GM12878 (cell line): ENCODE data around the gene DYNLT2. TPM values are rescaled to one million over a fixed set of nuclear protein-coding genes. Genes with fewer than 3 reads are reported as not detected.

ENCODE experiments used
- ATAC-seq: fragments of 200-7000 bp; cut with Tn5 transposase; 3 replicates; pipeline ENCODE4 v1.9.1; 2020; ENCODE audit warnings: mild to moderate bottlenecking, moderate library complexity
- BruUV-seq: library from RNA; stranded (reverse); fragments of 400-500 nt; replicated peaks from 2 replicates; lab custom pipeline; 2021; lab: Mats Ljungman, UMichigan
- CTCF ChIA-PET: fragments of 300-600 bp; sonication (Branson Sonifier 250); formaldehyde crosslinking; extraction: SDS; loops from one replicate; lab custom pipeline; 2021; ENCODE audit warnings: inconsistent platforms; lab: Yijun Ruan, JAX
- POLR2A ChIA-PET: fragments of 350-600 bp; formaldehyde crosslinking; extraction: SDS; loops from one replicate; lab custom pipeline; 2021; ENCODE audit warnings: inconsistent platforms; lab: Charles Lee
- RAD21 ChIA-PET: fragments of 300-600 bp; sonication (Branson Sonifier 250); formaldehyde crosslinking; loops from one replicate; lab custom pipeline; 2023; ENCODE audit warnings: antibody characterized with exemption; ENCODE audit not compliant: unreplicated experiment; lab: Charles Lee
- SMC1A ChIA-PET: fragments of 300-600 bp; sonication (Branson Sonifier 250); formaldehyde crosslinking; loops from one replicate; lab custom pipeline; 2023; ENCODE audit not compliant: unreplicated experiment, uncharacterized antibody; lab: Charles Lee
- DNase-seq: peaks from one replicate; pipeline ENCODE4 v3.0.0-alpha.2; 2011; ENCODE audit warnings: low read depth, low spot score
- FAIRE-seq: peaks from 3 replicates; lab custom pipeline; 2011; peaks lifted over from hg19 to GRCh38; lab: Jason Lieb, UNC
- H2AFZ ChIP-seq: 2 replicates; pipeline ENCODE4 v1.6.0; 2011; ENCODE audit warnings: low read depth, low read length, control low read depth; ENCODE audit not compliant: control insufficient read depth
- H3K27ac ChIP-seq: 2 replicates; pipeline ENCODE4 v1.5.1; 2011; ENCODE audit warnings: control low read depth; ENCODE audit not compliant: control insufficient read depth, insufficient read depth
- H3K27me3 ChIP-seq, 2 experiments: replicated peaks in 1 of 2; 2 replicates each; pipeline versions ENCODE4 v1.6.0 to v1.6.1; 2011; ENCODE audit warnings: low read length in 1 of 2; ENCODE audit not compliant: control insufficient read depth in 2 of 2, insufficient read depth in 2 of 2
- H3K36me3 ChIP-seq, 2 experiments: 2 replicates each; pipeline ENCODE4 v1.5.1; 2011; ENCODE audit warnings: low read length in 1 of 2; ENCODE audit not compliant: control insufficient read depth in 2 of 2, insufficient read depth in 2 of 2
- H3K4me1 ChIP-seq: 2 replicates; pipeline ENCODE4 v1.6.1; 2011; ENCODE audit warnings: mild to moderate bottlenecking, low read length, moderate library complexity, mixed read lengths; ENCODE audit not compliant: control insufficient read depth, insufficient read depth
- H3K4me2 ChIP-seq: 2 replicates; pipeline ENCODE4 v1.6.0; 2011; ENCODE audit warnings: control low read depth; ENCODE audit not compliant: control insufficient read depth, insufficient read depth
- H3K4me3 ChIP-seq: fragments of 200-600 bp; sonication (generic); 2 replicates; pipeline ENCODE4 v1.5.1; 2016
- H3K79me2 ChIP-seq: 2 replicates; pipeline ENCODE4 v1.6.0; 2011; ENCODE audit warnings: low read length; ENCODE audit not compliant: control insufficient read depth, insufficient read depth
- H3K9ac ChIP-seq: 2 replicates; pipeline ENCODE4 v1.8.0; 2011; ENCODE audit warnings: low read length, control low read depth, mixed read lengths; ENCODE audit not compliant: control insufficient read depth, insufficient read depth
- H3K9me3 ChIP-seq: replicated peaks from 3 replicates; pipeline ENCODE4 v1.5.1; 2011; ENCODE audit warnings: mild to moderate bottlenecking, low read length; ENCODE audit not compliant: control insufficient read depth, insufficient read depth
- H4K20me1 ChIP-seq: 2 replicates; pipeline ENCODE4 v1.6.0; 2011; ENCODE audit not compliant: control insufficient read depth, insufficient read depth
- ATF7 ChIP-seq: fragments of 450-650 bp; IDR thresholded peaks from 2 replicates; pipeline ENCODE4 v1.6.1; 2016; ENCODE audit warnings: low read depth, mild to moderate bottlenecking
- BACH1 ChIP-seq: fragments of 450-650 bp; IDR thresholded peaks from 2 replicates; pipeline ENCODE4 v1.6.1; 2017; ENCODE audit warnings: mild to moderate bottlenecking, borderline replicate concordance
- CREM ChIP-seq: IDR thresholded peaks from 2 replicates; pipeline ENCODE4 v1.6.1; 2014; ENCODE audit warnings: antibody characterized with exemption, low read depth
- EGR1 ChIP-seq, 2 experiments: IDR thresholded peaks; 1 replicate in 1 of 2; 2 replicates in 1 of 2; pipeline ENCODE4 v1.6.1; 2011 to 2012; ENCODE audit warnings: low read depth in 2 of 2, low read length in 2 of 2, borderline replicate concordance in 1 of 2, mild to moderate bottlenecking in 1 of 2, moderate library complexity in 1 of 2
- GATAD2B ChIP-seq: fragments of 450-650 bp; conservative IDR thresholded peaks from 2 replicates; pipeline ENCODE4 v1.6.1; 2017; ENCODE audit warnings: low read depth, mild to moderate bottlenecking, moderate library complexity
- HDAC2 ChIP-seq: fragments of 200-600 bp; sonication (generic); IDR thresholded peaks from 2 replicates; pipeline ENCODE4 v1.6.1; 2017
- IKZF1 ChIP-seq: fragments of 450-650 bp; conservative IDR thresholded peaks from 2 replicates; pipeline ENCODE4 v1.6.1; 2017; ENCODE audit warnings: antibody characterized with exemption, mild to moderate bottlenecking
- IKZF2 ChIP-seq, 2 experiments: fragments of 450-650 bp; IDR thresholded peaks; 2 replicates each; pipeline ENCODE4 v1.6.1; 2017; ENCODE audit warnings: mild to moderate bottlenecking in 2 of 2, moderate library complexity in 2 of 2
- LARP7 ChIP-seq: fragments of 450-650 bp; IDR thresholded peaks from 2 replicates; pipeline ENCODE4 v1.6.1; 2017; ENCODE audit warnings: mild to moderate bottlenecking
- MTA3 ChIP-seq: IDR thresholded peaks from 2 replicates; pipeline ENCODE4 v1.6.1; 2012; ENCODE audit warnings: low read length, inconsistent platforms, borderline replicate concordance
- MYC ChIP-seq: IDR thresholded peaks from 2 replicates; pipeline ENCODE4 v1.6.1; 2011; ENCODE audit warnings: mild to moderate bottlenecking, low read length, moderate library complexity, inconsistent platforms; ENCODE audit not compliant: insufficient read depth, insufficient replicate concordance, insufficient read length, severe bottlenecking
- NR2F1 ChIP-seq: fragments of 450-650 bp; conservative IDR thresholded peaks from 2 replicates; pipeline ENCODE4 v1.6.1; 2017; ENCODE audit warnings: mild to moderate bottlenecking
- POLR2A ChIP-seq: IDR thresholded peaks from 2 replicates; pipeline ENCODE4 v1.6.1; 2011; ENCODE audit warnings: low read depth, mild to moderate bottlenecking, low read length
- RBBP5 ChIP-seq: fragments of 200-600 bp; sonication (generic); conservative IDR thresholded peaks from 2 replicates; pipeline ENCODE4 v1.6.1; 2016
- RCOR1 ChIP-seq: conservative IDR thresholded peaks from 2 replicates; pipeline ENCODE4 v1.6.1; 2012; ENCODE audit warnings: low read depth, low read length, improper control_type of control experiment
- TAF1 ChIP-seq: IDR thresholded peaks from 2 replicates; pipeline ENCODE4 v1.6.1; 2011; ENCODE audit warnings: mild to moderate bottlenecking, low read depth, low read length, borderline replicate concordance
- YY1 ChIP-seq: IDR thresholded peaks from 2 replicates; pipeline ENCODE4 v1.6.1; 2011; ENCODE audit warnings: low read depth, mild to moderate bottlenecking, low read length
- ZNF622 ChIP-seq: fragments of 450-650 bp; IDR thresholded peaks from 2 replicates; pipeline ENCODE4 v1.6.1; 2017; ENCODE audit warnings: mild to moderate bottlenecking, inconsistent platforms
- WGBS: methylation state at CpG from one replicate; pipeline ENCODE4 v1.1.6; 2016; ENCODE audit warnings: low lambda C conversion rate; ENCODE audit not compliant: insufficient replicate concordance, insufficient coverage; ENCODE audit errors: missing lambda C conversion rate; 5-methylcytosine and 5-hydroxymethylcytosine counted together
- in situ Hi-C: fragments of 300-500 bp; cut with MboI; formaldehyde crosslinking; loops from 9 replicates; pipeline ENCODE4 v1.14.3; 2018; ENCODE audit warnings: mixed read lengths
- intact Hi-C: fragments of 100-400 bp; cut with micrococcal nuclease; formaldehyde crosslinking; loops from one replicate; pipeline ENCODE4 v1.14.2; 2022; ENCODE audit not compliant: unreplicated experiment
- polyA plus RNA-seq, 11 experiments: library from polyadenylated mRNA; depleted of rRNA in 4 of 11; unstranded in 6 of 11; stranded (reverse) in 5 of 11; fragments of >200 nt; fragmentation: Nextera tagmentation in 4 of 11; fragmentation: Illumina TruSeq in 1 of 11; extraction: Ambion mirVana in 4 of 11; extraction: Trizol in 1 of 11; gene quantifications; 1 replicate in 1 of 11; 2 replicates in 10 of 11; pipeline versions ENCODE4 v1.2.1 to v1.2.3, GENCODE V29; 2011 to 2016; ENCODE audit warnings: inconsistent platforms in 2 of 11, missing spikeins in 2 of 11, low read depth in 1 of 11
- total RNA-seq, 4 experiments: library from RNA; depleted of rRNA in 3 of 4; stranded (reverse); fragments of >200 nt in 3 of 4; fragmentation: Illumina TruSeq in 1 of 4; extraction: Trizol in 1 of 4; gene quantifications; 2 replicates each; pipeline versions ENCODE4 v1.2.1 to v1.2.3, GENCODE V29; 2013 to 2021
- TF ChIP-seq, protein P1 (sequence below): fragments of 450-650 bp; conservative IDR thresholded peaks from 2 replicates; pipeline ENCODE4 v1.6.1; 2017; ENCODE audit warnings: mild to moderate bottlenecking, moderate library complexity
- TF ChIP-seq, protein P2 (sequence below): fragments of 450-650 bp; IDR thresholded peaks from 2 replicates; pipeline ENCODE4 v1.6.1; 2018; ENCODE audit warnings: mild to moderate bottlenecking, low read depth, moderate library complexity; ENCODE audit not compliant: partially characterized antibody

The DYNLT2 gene
- total and polyA plus RNA-seq, 10 of the 15 experiments (the other 5 are each of a cell fraction or from before 2014, with no cell fraction given) = 2.2 to 5.9 (median 5.4) TPM

DNA sequence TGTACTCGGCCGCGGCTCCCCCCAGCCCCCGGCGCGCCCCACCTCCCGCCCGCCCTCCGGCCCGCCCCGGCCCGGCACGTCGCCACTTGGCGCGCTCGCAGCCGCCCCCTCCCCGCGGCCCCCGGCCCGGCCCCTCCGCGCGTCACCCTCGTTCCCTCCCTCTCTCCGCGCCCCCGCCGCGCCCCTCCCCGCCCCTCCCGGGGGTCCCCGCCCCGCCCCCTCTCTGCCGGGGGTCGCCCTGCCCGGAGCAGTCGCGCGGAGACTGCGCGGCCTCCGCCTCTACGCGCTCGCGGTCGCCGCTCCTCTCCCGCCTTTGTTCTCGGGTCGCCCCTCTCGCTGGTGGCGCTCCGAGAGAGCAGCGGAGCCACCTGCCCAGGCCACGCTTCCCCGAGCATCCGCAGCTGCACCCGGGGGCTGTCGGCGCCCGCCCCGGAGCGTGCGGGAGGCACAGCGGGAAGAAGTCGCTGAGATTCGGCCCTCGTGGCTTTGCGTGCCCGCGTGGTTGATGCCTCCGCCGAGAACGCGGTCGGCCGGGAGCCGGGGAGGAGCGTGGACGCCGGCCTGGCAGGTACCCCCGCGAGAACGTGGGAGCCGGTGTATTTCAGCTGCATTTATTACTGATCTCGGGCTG, 26.8 kb downstream of the DYNLT2 start, which contains the start of gene PHF10 (continued):
- peak in 1 of 2 experiments; percentile 38; a peak in 1 of 3 replicates for TF ChIP-seq EGR1 (IDR thresholded peaks at IDR 0.05; ENCODE audit: borderline replicate concordance in 1 of 2, low read depth in 2 of 2, low read length in 2 of 2)
- TF ChIP-seq LARP7 = peak; percentile 58; the same call in 1 of the 2 replicates
- peak; percentile 49 for TF ChIP-seq IKZF1
- TF ChIP-seq BACH1 = peak; percentile 37; the same call in 1 of the 2 replicates
- peak; percentile 77 for TF ChIP-seq POLR2A
- 0 out of 2 replicates have a peak, but pooled peaks have one; percentile 34 for TF ChIP-seq CREM
- TF ChIP-seq MYC = peak; percentile 85
- no peak for TF ChIP-seq RBBP5
- peak in 1 of 2 experiments; percentile 18; a peak in 1 of 4 replicates for TF ChIP-seq IKZF2 (IDR thresholded peaks at IDR 0.05)

DNA sequence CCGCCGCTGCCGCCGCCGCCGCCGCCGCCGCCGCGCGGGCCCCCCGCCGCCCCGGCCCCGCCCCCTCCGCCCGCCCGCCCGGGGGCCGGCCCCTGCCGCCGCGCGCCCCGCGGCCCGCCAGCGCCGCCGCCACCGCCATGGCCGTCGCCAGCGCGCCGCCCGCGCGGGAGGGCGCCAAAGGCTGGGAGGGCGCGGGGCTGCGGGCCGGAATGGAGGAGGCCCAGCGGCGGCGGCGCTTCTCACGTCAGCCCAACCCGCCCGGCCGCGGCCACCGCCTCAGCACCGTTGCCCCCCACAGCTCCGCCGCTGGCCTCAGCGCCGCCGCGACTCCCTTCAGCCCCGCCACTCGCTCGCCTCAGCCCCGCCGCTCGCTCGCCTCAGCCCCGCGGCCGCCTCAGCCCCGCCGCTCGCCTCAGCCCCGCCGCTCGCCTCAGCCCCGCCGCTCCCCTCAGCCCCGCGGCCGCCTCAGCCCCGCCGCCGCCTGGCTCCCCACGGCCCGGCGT, 27.3 kb downstream of the DYNLT2 start:
- RAD21 ChIA-PET = no interaction called here
- H3K4me2 ChIP-seq = no peak overlapping the region
- no peaks in the 10 kb centered on the region for H3K9me3 ChIP-seq
- DNase-seq = no peak
- no peak overlapping the region for H3K9ac ChIP-seq
- in situ Hi-C loops = no loop called here
- no peaks in the 10 kb centered on the region for H4K20me1 ChIP-seq
- H3K79me2 ChIP-seq = peaks cover 37% of the 10 kb centered on the region
- CTCF ChIA-PET = no interaction called here
- FAIRE-seq = no peak
- POLR2A ChIA-PET = interaction anchor here (1.0 to 3.2 kb wide), 3 partner anchors 21 to 28 kb away, joined by 4 to 32 read pairs (median 7); partner anchors contain the start of genes C6orf120, DYNLT2, ERMARD and WDR27
- H3K4me1 ChIP-seq = peaks cover 5% of the 10 kb centered on the region
- intact Hi-C loops = loop anchor here (10.0 kb wide), 1 partner anchor 581 kb away; the partner anchor contains the start of gene FAM120B
- H3K27ac ChIP-seq = no peak overlapping the region
- no TSS peak for BruUV-seq
- H3K36me3 ChIP-seq = no peaks in the 10 kb centered on the region; a peak in 1 of 4 replicates
- SMC1A ChIA-PET = interaction anchor here (1.8 kb wide), 1 partner anchor 22 kb away, joined by 7 read pairs; the partner anchor contains the start of genes C6orf120 and WDR27
- H3K27me3 ChIP-seq = no peaks in the 10 kb centered on the region
- ATAC-seq = peak; percentile 20
- H3K4me3 ChIP-seq = no peak overlapping the region
- 0% methylated on average over 12 of the region's 89 CpGs for WGBS
- peak overlapping the region; percentile 55 for H2AFZ ChIP-seq
- TF ChIP-seq ZNF622 (no peak), ATF7 (no peak), YY1 (peak; percentile 71), MTA3 (no peak), HDAC2 (no peak), GATAD2B (no peak; the same call in 1 of the 2 replicates), NR2F1 (no peak), IKZF1 (no peak), BACH1 (0 out of 2 replicates have a peak, but pooled peaks have one; percentile 50), TAF1 (no peak), RCOR1 (no peak)
- TF ChIP-seq, protein P1, sequence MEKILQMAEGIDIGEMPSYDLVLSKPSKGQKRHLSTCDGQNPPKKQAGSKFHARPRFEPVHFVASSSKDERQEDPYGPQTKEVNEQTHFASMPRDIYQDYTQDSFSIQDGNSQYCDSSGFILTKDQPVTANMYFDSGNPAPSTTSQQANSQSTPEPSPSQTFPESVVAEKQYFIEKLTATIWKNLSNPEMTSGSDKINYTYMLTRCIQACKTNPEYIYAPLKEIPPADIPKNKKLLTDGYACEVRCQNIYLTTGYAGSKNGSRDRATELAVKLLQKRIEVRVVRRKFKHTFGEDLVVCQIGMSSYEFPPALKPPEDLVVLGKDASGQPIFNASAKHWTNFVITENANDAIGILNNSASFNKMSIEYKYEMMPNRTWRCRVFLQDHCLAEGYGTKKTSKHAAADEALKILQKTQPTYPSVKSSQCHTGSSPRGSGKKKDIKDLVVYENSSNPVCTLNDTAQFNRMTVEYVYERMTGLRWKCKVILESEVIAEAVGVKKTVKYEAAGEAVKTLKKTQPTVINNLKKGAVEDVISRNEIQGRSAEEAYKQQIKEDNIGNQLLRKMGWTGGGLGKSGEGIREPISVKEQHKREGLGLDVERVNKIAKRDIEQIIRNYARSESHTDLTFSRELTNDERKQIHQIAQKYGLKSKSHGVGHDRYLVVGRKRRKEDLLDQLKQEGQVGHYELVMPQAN = peak; percentile 12; the same call in 1 of the 2 replicates
- TF ChIP-seq, protein P2, sequence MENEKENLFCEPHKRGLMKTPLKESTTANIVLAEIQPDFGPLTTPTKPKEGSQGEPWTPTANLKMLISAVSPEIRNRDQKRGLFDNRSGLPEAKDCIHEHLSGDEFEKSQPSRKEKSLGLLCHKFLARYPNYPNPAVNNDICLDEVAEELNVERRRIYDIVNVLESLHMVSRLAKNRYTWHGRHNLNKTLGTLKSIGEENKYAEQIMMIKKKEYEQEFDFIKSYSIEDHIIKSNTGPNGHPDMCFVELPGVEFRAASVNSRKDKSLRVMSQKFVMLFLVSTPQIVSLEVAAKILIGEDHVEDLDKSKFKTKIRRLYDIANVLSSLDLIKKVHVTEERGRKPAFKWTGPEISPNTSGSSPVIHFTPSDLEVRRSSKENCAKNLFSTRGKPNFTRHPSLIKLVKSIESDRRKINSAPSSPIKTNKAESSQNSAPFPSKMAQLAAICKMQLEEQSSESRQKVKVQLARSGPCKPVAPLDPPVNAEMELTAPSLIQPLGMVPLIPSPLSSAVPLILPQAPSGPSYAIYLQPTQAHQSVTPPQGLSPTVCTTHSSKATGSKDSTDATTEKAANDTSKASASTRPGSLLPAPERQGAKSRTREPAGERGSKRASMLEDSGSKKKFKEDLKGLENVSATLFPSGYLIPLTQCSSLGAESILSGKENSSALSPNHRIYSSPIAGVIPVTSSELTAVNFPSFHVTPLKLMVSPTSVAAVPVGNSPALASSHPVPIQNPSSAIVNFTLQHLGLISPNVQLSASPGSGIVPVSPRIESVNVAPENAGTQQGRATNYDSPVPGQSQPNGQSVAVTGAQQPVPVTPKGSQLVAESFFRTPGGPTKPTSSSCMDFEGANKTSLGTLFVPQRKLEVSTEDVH = no peak
